ENCODE measurements around the gene SLC35C1. TPM values are rescaled to one million over a fixed set of nuclear protein-coding genes. Genes with fewer than 3 reads are reported as not detected.

The SLC35C1 gene
- total and polyA plus RNA-seq, 2 of the 13 experiments (the other 11 are each of a cell fraction or from before 2014, with no cell fraction given): 2.9 to 7.0 TPM

- TF ChIP-seq ZBTB43 (CRISPR knock-in tag; conservative IDR thresholded peaks at IDR 0.05) (no peak), ZNF644 (CRISPR knock-in tag; IDR thresholded peaks at IDR 0.05; ENCODE audit: low read depth) (0 out of 2 replicates have a peak, but pooled peaks have one; percentile 14), CBX5 (CRISPR knock-in tag; IDR thresholded peaks at IDR 0.05; ENCODE audit: borderline replicate concordance) (no peak), ARID5B (CRISPR knock-in tag; IDR thresholded peaks at IDR 0.05) (peak; percentile 49), ZNF512B (CRISPR knock-in tag; IDR thresholded peaks at IDR 0.05; ENCODE audit: borderline replicate concordance) (no peak), KAT8 (CRISPR knock-in tag; IDR thresholded peaks at IDR 0.05) (peak; percentile 61), POLR2A (IDR thresholded peaks at IDR 0.05; ENCODE audit: insufficient read depth in 1 of 2, low read depth in 2 of 2, low read length in 2 of 2) (peak; percentile 29 to 56; a peak in 2 of 4 replicates), RFXAP (CRISPR knock-in tag; IDR thresholded peaks at IDR 0.05; ENCODE audit: borderline replicate concordance) (peak; percentile 58; the same call in 1 of the 2 replicates), IRX3 (CRISPR knock-in tag; IDR thresholded peaks at IDR 0.05; ENCODE audit: borderline replicate concordance, low read depth) (no peak), ZNF333 (CRISPR knock-in tag; IDR thresholded peaks at IDR 0.05; ENCODE audit: borderline replicate concordance) (no peak), SKI (IDR thresholded peaks at IDR 0.05; ENCODE audit: partially characterized antibody) (peak; percentile 85), ZBTB10 (CRISPR knock-in tag; IDR thresholded peaks at IDR 0.05; ENCODE audit: borderline replicate concordance) (no peak), HHEX (CRISPR knock-in tag; IDR thresholded peaks at IDR 0.05) (no peak), CHD4 (IDR thresholded peaks at IDR 0.05; ENCODE audit: borderline replicate concordance, low read length) (peak; percentile 68; the same call in 1 of the 2 replicates), EEA1 (CRISPR knock-in tag; IDR thresholded peaks at IDR 0.05; ENCODE audit: borderline replicate concordance) (no peak), GPN1 (CRISPR knock-in tag; IDR thresholded peaks at IDR 0.05; ENCODE audit: borderline replicate concordance) (no peak), ZNF580 (CRISPR knock-in tag; IDR thresholded peaks at IDR 0.05; ENCODE audit: borderline replicate concordance, low read depth) (peak; percentile 72; the same call in 1 of the 2 replicates), SIX1 (CRISPR knock-in tag; IDR thresholded peaks at IDR 0.05; ENCODE audit: borderline replicate concordance) (peak; percentile 10; the same call in 1 of the 2 replicates)
Measured at GRCh38 chr11:45843158-45843924, 38.4 kb downstream of the SLC35C1 start (continued).

Data from HepG2 (cell line).